HEK293 (cell line): Measurements from ENCODE around the gene INPP1.

ENCODE experiments used
- CTCF ChIA-PET: fragments of 350-600 bp; formaldehyde crosslinking; extraction: SDS; loops from one replicate; lab custom pipeline; 2021; ENCODE audit warnings: antibody characterized with exemption; lab: Yijun Ruan, JAX
- POLR2A ChIA-PET: fragments of 300-600 bp; formaldehyde crosslinking; extraction: SDS; loops from one replicate; lab custom pipeline; 2020; ENCODE audit warnings: antibody characterized with exemption, inconsistent platforms; lab: Yijun Ruan, JAX
- H3K27ac ChIP-seq: fragments of 200-500 bp; sonication (Bioruptor generic); 2 replicates; pipeline ENCODE4 v1.5.1; 2014; ENCODE audit warnings: low read depth, low read length, control low read depth, inconsistent platforms; ENCODE audit errors: extremely low read depth
- H3K36me3 ChIP-seq, 2 experiments: fragments of 200-500 bp in 1 of 2; sonication (Bioruptor generic) in 1 of 2; 1 replicate in 1 of 2; 2 replicates in 1 of 2; pipeline ENCODE4 v1.5.1; 2014 to 2017; ENCODE audit warnings: inconsistent platforms in 2 of 2, low read length in 2 of 2; ENCODE audit not compliant: control insufficient read depth in 2 of 2, insufficient read depth in 1 of 2
- H3K4me1 ChIP-seq: fragments of 200-500 bp; sonication (Bioruptor generic); 2 replicates; pipeline ENCODE4 v1.5.1; 2014; ENCODE audit warnings: mild to moderate bottlenecking, low read length, inconsistent platforms; ENCODE audit not compliant: control insufficient read depth, insufficient read depth
- H3K4me3 ChIP-seq: 2 replicates; pipeline ENCODE4 v1.5.1; 2011; ENCODE audit warnings: low read depth, mild to moderate bottlenecking, control low read depth, low read length, moderate library complexity
- H3K9me3 ChIP-seq: fragments of 200-500 bp; sonication (Bioruptor generic); 2 replicates; pipeline ENCODE4 v1.5.1; 2014; ENCODE audit warnings: low read depth, low read length, inconsistent platforms; ENCODE audit not compliant: control insufficient read depth, insufficient read depth
- EGR2 ChIP-seq: fragments of 450-650 bp; formaldehyde crosslinking; IDR thresholded peaks from 2 replicates; pipeline ENCODE4 v1.5.1; 2016; ENCODE audit warnings: low read depth, missing biosample characterization, missing genetic modification characterization
- GLI4 ChIP-seq: fragments of 450-650 bp; formaldehyde crosslinking; IDR thresholded peaks from 2 replicates; pipeline ENCODE4 v1.5.1; 2016; ENCODE audit warnings: missing biosample characterization, missing genetic modification characterization
- HIC1 ChIP-seq: fragments of 450-650 bp; formaldehyde crosslinking; IDR thresholded peaks from 2 replicates; pipeline ENCODE4 v1.5.1; 2016; ENCODE audit warnings: missing biosample characterization, missing genetic modification characterization
- INSM2 ChIP-seq: fragments of 450-650 bp; formaldehyde crosslinking; IDR thresholded peaks from 2 replicates; pipeline ENCODE4 v1.5.1; 2016; ENCODE audit warnings: missing biosample characterization, missing genetic modification characterization
- OVOL3 ChIP-seq: fragments of 450-650 bp; formaldehyde crosslinking; IDR thresholded peaks from 2 replicates; pipeline ENCODE4 v1.5.1; 2016; ENCODE audit warnings: missing biosample characterization, missing genetic modification characterization
- RBAK ChIP-seq: fragments of 450-650 bp; formaldehyde crosslinking; IDR thresholded peaks from 2 replicates; pipeline ENCODE4 v1.5.1; 2016; ENCODE audit warnings: missing biosample characterization, missing genetic modification characterization
- SETDB1 ChIP-seq: IDR thresholded peaks from one replicate; pipeline ENCODE4 v1.6.1; 2017; ENCODE audit warnings: mild to moderate bottlenecking, low read length, moderate library complexity, mixed read lengths; ENCODE audit not compliant: insufficient read length
- WT1 ChIP-seq: fragments of 450-650 bp; formaldehyde crosslinking; IDR thresholded peaks from 2 replicates; pipeline ENCODE4 v1.5.1; 2016; ENCODE audit warnings: missing biosample characterization, missing genetic modification characterization
- YY2 ChIP-seq: fragments of 450-650 bp; formaldehyde crosslinking; IDR thresholded peaks from 2 replicates; pipeline ENCODE4 v1.5.1; 2016; ENCODE audit warnings: missing biosample characterization, missing genetic modification characterization
- ZBTB17 ChIP-seq: fragments of 450-650 bp; formaldehyde crosslinking; IDR thresholded peaks from 2 replicates; pipeline ENCODE4 v1.5.1; 2016; ENCODE audit warnings: missing biosample characterization, missing genetic modification characterization
- ZBTB8A ChIP-seq: fragments of 450-650 bp; formaldehyde crosslinking; IDR thresholded peaks from 2 replicates; pipeline ENCODE4 v1.5.1; 2016; ENCODE audit warnings: missing biosample characterization, missing genetic modification characterization
- ZNF146 ChIP-seq: fragments of 450-650 bp; formaldehyde crosslinking; IDR thresholded peaks from 2 replicates; pipeline ENCODE4 v1.5.1; 2016; ENCODE audit warnings: missing biosample characterization, missing genetic modification characterization
- ZNF157 ChIP-seq: fragments of 450-650 bp; formaldehyde crosslinking; IDR thresholded peaks from 2 replicates; pipeline ENCODE4 v1.5.1; 2016; ENCODE audit warnings: missing biosample characterization, missing genetic modification characterization
- ZNF341 ChIP-seq: fragments of 450-650 bp; formaldehyde crosslinking; IDR thresholded peaks from 2 replicates; pipeline ENCODE4; 2016; ENCODE audit warnings: low read depth, missing biosample characterization, missing genetic modification characterization
- ZNF350 ChIP-seq: fragments of 450-650 bp; formaldehyde crosslinking; IDR thresholded peaks from 2 replicates; pipeline ENCODE4 v1.5.0; 2017; ENCODE audit warnings: missing biosample characterization, mild to moderate bottlenecking, missing genetic modification characterization
- ZNF362 ChIP-seq: fragments of 450-650 bp; formaldehyde crosslinking; IDR thresholded peaks from 2 replicates; pipeline ENCODE4 v1.5.1; 2016; ENCODE audit warnings: missing biosample characterization, missing genetic modification characterization
- ZNF530 ChIP-seq: fragments of 450-650 bp; formaldehyde crosslinking; IDR thresholded peaks from 2 replicates; pipeline ENCODE4 v1.5.1; 2016; ENCODE audit warnings: low read depth, missing biosample characterization, missing genetic modification characterization
- ZNF561 ChIP-seq: fragments of 450-650 bp; IDR thresholded peaks from 2 replicates; pipeline ENCODE4 v1.5.1; 2018; ENCODE audit warnings: missing biosample characterization, missing genetic modification characterization, borderline replicate concordance
- ZNF626 ChIP-seq: fragments of 450-650 bp; sonication (Bioruptor Pico); formaldehyde crosslinking; IDR thresholded peaks from 2 replicates; pipeline ENCODE4 v1.5.1; 2018; ENCODE audit warnings: missing biosample characterization, missing genetic modification characterization, inconsistent platforms
- ZNF639 ChIP-seq: fragments of 450-650 bp; formaldehyde crosslinking; IDR thresholded peaks from 2 replicates; pipeline ENCODE4 v1.5.1; 2016; ENCODE audit warnings: missing biosample characterization, missing genetic modification characterization
- TF ChIP-seq, protein P1 (sequence below): fragments of 450-650 bp; formaldehyde crosslinking; IDR thresholded peaks from 2 replicates; pipeline ENCODE4 v1.5.1; 2017; ENCODE audit warnings: missing biosample characterization, missing genetic modification characterization
- TF ChIP-seq, protein P2 (sequence below): fragments of 450-650 bp; formaldehyde crosslinking; IDR thresholded peaks from 2 replicates; pipeline ENCODE4 v1.5.1; 2016; ENCODE audit warnings: missing biosample characterization, missing genetic modification characterization

INPP1 gene

GRCh38 chr2:190302052-190302451 is 41.3 kb upstream of the INPP1 start:
- H3K4me1 ChIP-seq: no peaks in the 10 kb centered on the region
- H3K36me3 ChIP-seq: peaks cover 0 to 25% of the 10 kb centered on the region in 2 experiments; a peak in 1 of 3 replicates
- ChIA-PET CTCF (interaction anchor here (1.5 kb wide), 1 partner anchor 18 kb away, joined by 5 read pairs; the partner anchor contains the start of gene HIBCH), POLR2A (no interaction called here)
- TF ChIP-seq ZBTB8A (tag by site-specific recombination): no peak
- no peaks in the 10 kb centered on the region for H3K9me3 ChIP-seq
- no peak overlapping the region for H3K27ac ChIP-seq
- H3K4me3 ChIP-seq: no peak overlapping the region

- Histone ChIP-seq H3K4me1 (no peaks in the 10 kb centered on the region), H3K4me3 (no peak overlapping the region), H3K27ac (no peak overlapping the region), H3K9me3 (no peaks in the 10 kb centered on the region), H3K36me3 (peaks cover 0 to 31% of the 10 kb centered on the region in 2 experiments; a peak in 1 of 3 replicates)
- peak; percentile 90 for TF ChIP-seq WT1 (tag by site-specific recombination)
- TF ChIP-seq GLI4 (tag by site-specific recombination): no peak
- ChIA-PET CTCF (interaction anchor here (0.6 to 1.5 kb wide), 2 partner anchors 11 to 16 kb away, joined by 3 to 5 read pairs; partner anchors contain the start of gene HIBCH), POLR2A (no interaction called here)
Measured at GRCh38 chr2:190303647-190304046, 39.7 kb upstream of the INPP1 start.

GRCh38 chr2:190304404-190304803 is 39.0 kb upstream of the INPP1 start:
- H3K27ac ChIP-seq: no peak overlapping the region
- no peaks in the 10 kb centered on the region for H3K9me3 ChIP-seq
- H3K4me3 ChIP-seq: no peak overlapping the region
- ChIA-PET CTCF (interaction anchor here (0.6 kb wide), 1 partner anchor 10 kb away, joined by 3 read pairs; no protein-coding TSS in a partner anchor), POLR2A (no interaction called here)
- H3K36me3 ChIP-seq: peaks cover under 1 to 32% of the 10 kb centered on the region in 2 experiments; a peak in 2 of 3 replicates
- no peaks in the 10 kb centered on the region for H3K4me1 ChIP-seq
- TF ChIP-seq YY2 (no peak), ZNF157 (no peak), ZNF146 (no peak), ZNF639 (tag by site-specific recombination) (no peak), INSM2 (tag by site-specific recombination) (no peak), OVOL3 (tag by site-specific recombination) (no peak), EGR2 (tag by site-specific recombination) (no peak), SETDB1 (no peak), HIC1 (tag by site-specific recombination) (no peak), ZNF561 (tag by site-specific recombination) (no peak), ZNF362 (tag by site-specific recombination) (no peak), RBAK (no peak), ZNF530 (tag by site-specific recombination) (no peak), ZNF341 (no peak), ZNF350 (tag by site-specific recombination) (no peak), ZBTB17 (tag by site-specific recombination) (no peak), ZNF626 (no peak)
- TF ChIP-seq, protein P1, sequence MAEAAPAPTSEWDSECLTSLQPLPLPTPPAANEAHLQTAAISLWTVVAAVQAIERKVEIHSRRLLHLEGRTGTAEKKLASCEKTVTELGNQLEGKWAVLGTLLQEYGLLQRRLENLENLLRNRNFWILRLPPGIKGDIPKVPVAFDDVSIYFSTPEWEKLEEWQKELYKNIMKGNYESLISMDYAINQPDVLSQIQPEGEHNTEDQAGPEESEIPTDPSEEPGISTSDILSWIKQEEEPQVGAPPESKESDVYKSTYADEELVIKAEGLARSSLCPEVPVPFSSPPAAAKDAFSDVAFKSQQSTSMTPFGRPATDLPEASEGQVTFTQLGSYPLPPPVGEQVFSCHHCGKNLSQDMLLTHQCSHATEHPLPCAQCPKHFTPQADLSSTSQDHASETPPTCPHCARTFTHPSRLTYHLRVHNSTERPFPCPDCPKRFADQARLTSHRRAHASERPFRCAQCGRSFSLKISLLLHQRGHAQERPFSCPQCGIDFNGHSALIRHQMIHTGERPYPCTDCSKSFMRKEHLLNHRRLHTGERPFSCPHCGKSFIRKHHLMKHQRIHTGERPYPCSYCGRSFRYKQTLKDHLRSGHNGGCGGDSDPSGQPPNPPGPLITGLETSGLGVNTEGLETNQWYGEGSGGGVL: no peak
- TF ChIP-seq, protein P2, sequence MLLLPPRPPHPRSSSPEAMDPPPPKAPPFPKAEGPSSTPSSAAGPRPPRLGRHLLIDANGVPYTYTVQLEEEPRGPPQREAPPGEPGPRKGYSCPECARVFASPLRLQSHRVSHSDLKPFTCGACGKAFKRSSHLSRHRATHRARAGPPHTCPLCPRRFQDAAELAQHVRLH: no peak
